ACC112 (cell line): Measurements from ENCODE around the gene STX8.
A peak's percentile ranks its signal among the peaks of the same experiment; 100 is the strongest.
"Not testable (repeated sequence)": the region's sequence is repeated elsewhere in the genome, so short reads cannot be mapped to it uniquely, and the experiment has no call there.

Experiments used
- H2AFZ ChIP-seq: fragments of 200-600 bp; sonication (generic); one replicate; pipeline ENCODE4 v1.6.0; 2017; ENCODE audit warnings: antibody characterized with exemption, low read length; ENCODE audit not compliant: unreplicated experiment
- H3K27ac ChIP-seq: fragments of 200-600 bp; sonication (generic); 2 replicates; pipeline ENCODE4 v1.5.1; 2014; ENCODE audit warnings: low read depth, mild to moderate bottlenecking, antibody characterized with exemption, low read length, moderate library complexity
- H3K27me3 ChIP-seq: fragments of 200-600 bp; sonication (generic); 2 replicates; pipeline ENCODE4 v1.6.1; 2014; ENCODE audit warnings: mild to moderate bottlenecking, antibody characterized with exemption, low read length, moderate library complexity, mixed read lengths; ENCODE audit not compliant: insufficient read depth
- H3K36me3 ChIP-seq: fragments of 200-600 bp; sonication (generic); 2 replicates; pipeline ENCODE4 v1.6.1; 2016; ENCODE audit warnings: mild to moderate bottlenecking, antibody characterized with exemption, low read length, moderate library complexity, mixed read lengths; ENCODE audit not compliant: insufficient read depth
- H3K4me1 ChIP-seq: fragments of 200-600 bp; sonication (generic); one replicate; pipeline ENCODE4 v1.6.1; 2016; ENCODE audit warnings: low read length, mixed read lengths; ENCODE audit not compliant: insufficient read depth, unreplicated experiment, control insufficient read depth
- H3K4me3 ChIP-seq: fragments of 200-600 bp; sonication (generic); 2 replicates; pipeline ENCODE4 v1.5.1; 2014; ENCODE audit warnings: mild to moderate bottlenecking, low read depth, low read length
- H3K79me2 ChIP-seq: fragments of 200-600 bp; sonication (generic); one replicate; pipeline ENCODE4 v1.6.0; 2016; ENCODE audit warnings: low read length; ENCODE audit not compliant: control insufficient read depth, unreplicated experiment, insufficient read depth

The STX8 gene

DNA sequence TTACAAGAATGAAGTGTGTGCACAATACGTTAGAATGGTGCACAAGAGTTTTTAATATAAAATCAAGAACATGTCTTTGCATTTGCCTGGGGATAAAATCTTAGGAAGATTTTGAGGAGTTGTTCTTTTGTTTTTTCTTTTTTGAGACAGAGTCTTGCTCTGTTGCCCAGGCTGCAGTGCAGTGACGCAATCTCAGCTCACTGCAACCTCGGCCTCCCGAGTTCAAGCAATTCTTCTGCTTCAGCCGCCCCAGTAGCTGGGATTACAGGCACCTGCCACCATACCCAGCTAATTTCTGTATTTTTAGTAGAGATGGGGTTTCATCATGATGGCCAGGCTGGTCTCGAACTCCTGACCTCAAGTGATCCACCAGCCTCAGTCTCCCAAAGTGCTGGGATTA is 128.3 kb downstream of the STX8 start:
- not testable (repeated sequence) for H3K36me3 ChIP-seq, H3K4me3 ChIP-seq, H3K27me3 ChIP-seq, H3K4me1 ChIP-seq, H2AFZ ChIP-seq, H3K79me2 ChIP-seq, H3K27ac ChIP-seq

DNA sequence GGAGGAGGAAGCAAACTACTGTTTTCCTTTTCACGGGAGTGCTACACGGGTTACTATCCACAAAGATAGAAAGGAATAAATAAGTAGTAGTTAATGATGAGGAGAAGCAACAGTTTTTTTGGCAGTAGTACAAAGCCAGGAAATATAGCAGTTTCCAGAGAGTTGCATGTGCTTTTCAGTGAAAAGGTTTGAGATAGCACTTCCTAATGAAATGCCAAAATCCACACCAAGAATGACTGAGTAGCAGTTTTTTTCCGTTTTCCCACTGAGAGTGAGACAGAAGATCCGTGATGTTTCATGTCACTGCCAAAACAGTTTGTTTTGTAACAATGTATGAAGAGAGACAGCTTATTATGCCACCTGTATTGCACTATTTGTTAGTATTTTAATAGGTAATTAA is 129.1 kb downstream of the STX8 start:
- Histone ChIP-seq H2AFZ (no peak overlapping the region), H3K27ac (no peak overlapping the region), H3K27me3 (no peaks in the 10 kb centered on the region), H3K36me3 (no peaks in the 10 kb centered on the region), H3K4me1 (no peaks in the 10 kb centered on the region), H3K4me3 (no peak overlapping the region), H3K79me2 (no peaks in the 10 kb centered on the region)

DNA sequence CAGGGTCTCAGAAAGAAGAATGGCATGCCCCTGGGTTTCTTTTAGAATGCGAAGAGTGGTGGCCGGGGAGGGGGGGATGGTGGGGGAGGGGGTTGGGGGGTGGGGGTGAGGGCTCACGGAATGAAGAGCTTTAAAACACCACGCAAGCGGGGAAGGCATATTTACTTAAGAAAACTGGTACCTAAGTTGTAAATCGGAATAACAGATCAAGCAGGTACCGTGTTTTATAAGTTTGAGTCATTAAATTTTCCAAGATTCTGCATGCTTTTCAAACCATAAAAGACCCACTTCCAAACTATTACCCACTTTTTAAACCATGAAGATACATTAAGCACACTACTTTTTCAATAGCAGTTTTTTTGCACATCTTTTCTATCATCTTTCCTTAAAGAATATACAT is 130.2 kb downstream of the STX8 start:
- no peak overlapping the region for H3K27ac ChIP-seq
- H3K4me1 ChIP-seq: no peaks in the 10 kb centered on the region
- H2AFZ ChIP-seq: no peak overlapping the region
- H3K36me3 ChIP-seq: no peaks in the 10 kb centered on the region
- H3K79me2 ChIP-seq: no peaks in the 10 kb centered on the region
- no peak overlapping the region for H3K4me3 ChIP-seq
- no peaks in the 10 kb centered on the region for H3K27me3 ChIP-seq

DNA sequence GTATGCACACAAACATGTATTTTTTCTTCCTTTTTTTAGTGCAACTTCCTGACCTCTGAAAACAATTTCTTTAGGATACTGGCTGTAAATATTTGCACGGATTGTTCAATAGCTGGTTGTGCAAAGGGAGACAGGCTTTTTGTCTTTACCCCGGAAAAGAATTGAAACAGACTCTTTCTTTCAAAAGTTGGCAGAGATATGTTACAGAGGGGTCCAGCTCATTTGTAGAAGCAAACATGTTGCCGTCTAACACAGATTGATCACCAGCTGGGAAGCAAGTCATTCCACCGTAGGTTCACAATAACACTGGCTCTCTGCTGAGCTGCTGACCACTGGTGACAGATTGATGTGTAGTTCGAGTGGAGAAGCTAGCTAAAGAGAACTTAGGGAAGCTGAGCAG is 130.9 kb downstream of the STX8 start:
- Histone ChIP-seq H3K4me1 (no peaks in the 10 kb centered on the region), H3K36me3 (no peaks in the 10 kb centered on the region), H3K79me2 (no peaks in the 10 kb centered on the region), H3K4me3 (no peak overlapping the region), H2AFZ (no peak overlapping the region), H3K27ac (no peak overlapping the region), H3K27me3 (no peaks in the 10 kb centered on the region)

DNA sequence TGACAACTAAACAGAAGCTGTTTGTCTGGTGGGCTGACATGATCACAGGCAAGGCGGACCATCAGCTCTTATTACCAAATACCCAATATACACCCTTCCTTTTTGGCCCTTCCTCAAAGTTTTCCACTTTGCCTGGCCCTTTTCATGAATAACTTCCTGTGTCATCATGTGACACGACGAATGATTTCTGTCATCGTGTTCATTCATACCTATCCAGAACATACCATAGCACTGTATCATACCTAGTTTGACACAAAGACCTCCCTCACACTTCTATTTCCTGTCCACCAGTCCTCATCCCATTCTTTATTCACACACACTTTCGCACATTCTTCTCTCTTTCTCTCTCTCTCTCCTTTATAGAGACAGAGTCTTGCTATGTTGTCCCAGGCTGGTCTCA is 131.8 kb downstream of the STX8 start:
- H3K27ac ChIP-seq: no peak overlapping the region
- no peaks in the 10 kb centered on the region for H3K79me2 ChIP-seq
- no peak overlapping the region for H2AFZ ChIP-seq
- no peaks in the 10 kb centered on the region for H3K36me3 ChIP-seq
- H3K4me3 ChIP-seq: no peak overlapping the region
- H3K27me3 ChIP-seq: no peaks in the 10 kb centered on the region
- H3K4me1 ChIP-seq: no peaks in the 10 kb centered on the region

DNA sequence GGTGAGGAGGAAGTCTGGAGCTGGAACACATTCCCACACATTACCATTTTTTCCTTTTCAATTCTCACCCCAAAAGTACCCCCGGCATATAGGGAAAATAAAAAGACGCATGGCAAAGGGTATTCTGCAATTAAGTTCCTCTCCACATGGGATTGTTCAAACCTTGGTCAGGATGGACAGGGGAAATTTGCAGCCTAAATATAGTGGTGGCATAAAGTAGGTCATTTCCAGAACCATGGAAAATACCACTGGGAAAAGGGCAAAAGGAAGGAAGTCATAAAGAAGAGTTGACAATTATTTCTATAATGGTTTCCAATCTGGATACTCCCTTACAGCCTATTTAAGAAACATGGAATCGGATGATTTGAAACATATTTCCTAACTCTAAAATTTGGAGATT is 135.8 kb downstream of the STX8 start:
- no peaks in the 10 kb centered on the region for H3K36me3 ChIP-seq

DNA sequence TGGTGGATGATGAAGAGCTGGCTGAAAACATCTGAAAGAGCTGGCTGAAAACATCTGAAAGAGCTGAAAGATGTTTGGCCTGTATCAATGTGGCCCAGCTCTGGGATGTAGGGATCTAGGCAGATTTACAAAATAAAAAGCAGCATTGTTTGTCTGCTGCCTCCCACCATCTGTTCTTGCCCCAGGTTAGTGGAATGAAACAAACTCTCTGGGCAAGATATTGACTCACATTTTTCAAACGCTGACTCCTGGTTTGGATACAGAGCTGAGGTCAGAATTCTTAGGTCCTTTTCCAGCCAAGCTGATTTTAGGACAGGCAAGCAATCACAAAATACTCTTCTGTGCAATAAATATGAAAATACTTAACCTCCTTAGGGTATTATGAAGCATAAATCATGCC is 139.0 kb downstream of the STX8 start:
- H3K27ac ChIP-seq: no peak overlapping the region

More for the DNA sequence above, 135.8 kb downstream of the STX8 start:
- H3K79me2 ChIP-seq: no peaks in the 10 kb centered on the region
- no peaks in the 10 kb centered on the region for H3K27me3 ChIP-seq
- H3K4me1 ChIP-seq: no peaks in the 10 kb centered on the region
- no peak overlapping the region for H3K4me3 ChIP-seq
- H3K27ac ChIP-seq: no peak overlapping the region
- no peak overlapping the region for H2AFZ ChIP-seq

DNA sequence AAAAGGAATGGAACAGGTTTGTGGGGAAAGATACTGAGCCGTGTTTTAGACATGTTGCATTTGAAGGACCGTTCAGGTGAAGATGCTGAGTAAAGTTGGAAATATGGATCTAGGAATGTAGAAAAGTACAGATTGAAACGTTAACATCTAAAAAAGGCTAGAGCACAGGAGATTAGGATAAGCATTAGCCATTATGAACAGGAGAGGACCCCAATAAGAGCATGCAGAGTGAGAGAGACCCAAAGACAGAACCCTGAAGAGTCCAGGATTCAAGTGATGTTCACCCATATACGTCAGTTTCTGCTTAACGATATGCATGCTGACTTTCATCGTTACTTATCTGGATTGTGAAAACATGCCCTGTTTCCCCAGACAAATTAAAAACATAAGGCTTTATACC is 140.5 kb downstream of the STX8 start:
- Histone ChIP-seq H3K79me2 (no peaks in the 10 kb centered on the region), H3K27me3 (no peaks in the 10 kb centered on the region), H3K36me3 (no peaks in the 10 kb centered on the region), H3K4me1 (peaks cover 4% of the 10 kb centered on the region), H2AFZ (no peak overlapping the region), H3K4me3 (no peak overlapping the region), H3K27ac (no peak overlapping the region)

More for the DNA sequence above, 139.0 kb downstream of the STX8 start:
- Histone ChIP-seq H3K36me3 (no peaks in the 10 kb centered on the region), H3K4me1 (peaks cover 4% of the 10 kb centered on the region), H3K4me3 (no peak overlapping the region), H3K79me2 (no peaks in the 10 kb centered on the region), H3K27me3 (no peaks in the 10 kb centered on the region), H2AFZ (no peak overlapping the region)

DNA sequence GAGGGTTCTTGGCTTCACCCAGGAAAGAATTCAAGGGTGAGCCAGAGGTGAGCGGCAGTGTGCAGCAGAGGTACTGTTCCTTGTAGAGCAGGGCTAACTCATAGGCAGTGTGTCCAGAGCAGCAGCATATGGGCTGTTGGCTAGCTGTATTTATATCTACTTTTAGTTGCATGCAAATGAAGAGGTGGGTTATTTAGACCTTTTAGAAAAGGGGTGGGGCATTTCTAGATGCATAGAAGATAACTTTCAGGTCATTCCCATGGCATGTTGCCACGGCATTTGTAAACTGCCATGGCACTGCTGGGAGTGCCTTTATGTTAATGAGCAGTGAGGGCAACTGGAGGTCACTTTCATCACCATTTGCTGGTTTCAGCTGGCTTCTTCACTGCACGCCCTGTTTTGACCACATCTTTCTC is 141.0 kb downstream of the STX8 start:
- Histone ChIP-seq H3K27me3 (no peaks in the 10 kb centered on the region), H3K79me2 (no peaks in the 10 kb centered on the region), H3K36me3 (no peaks in the 10 kb centered on the region), H3K4me1 (peaks cover 4% of the 10 kb centered on the region), H2AFZ (no peak overlapping the region), H3K4me3 (no peak overlapping the region), H3K27ac (no peak overlapping the region)

DNA sequence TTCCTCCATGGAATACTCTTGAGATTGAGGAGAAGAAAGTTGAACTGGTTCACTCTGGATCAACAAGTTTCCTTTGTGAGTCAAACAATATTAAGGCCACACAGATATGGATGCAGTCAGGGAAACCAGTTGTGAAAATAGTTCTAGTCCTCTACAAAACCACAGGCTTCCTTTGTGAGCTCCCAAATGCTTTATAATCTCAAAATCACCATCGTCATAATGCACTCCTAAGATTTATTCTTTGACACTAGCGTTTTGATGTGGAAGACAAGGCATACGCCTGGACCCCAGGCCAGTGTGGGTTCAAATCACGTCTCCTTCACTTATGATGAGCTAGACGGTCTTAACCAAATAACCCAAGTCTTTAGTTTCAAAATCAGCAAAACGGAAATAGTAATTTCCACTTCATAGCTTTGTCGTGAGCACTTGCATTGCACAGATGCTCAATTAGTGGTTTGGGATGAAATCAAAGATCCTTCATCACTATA is 142.6 kb downstream of the STX8 start:
- Histone ChIP-seq H3K27ac (peak overlapping the region; percentile 53; the same call in 1 of the 2 replicates), H3K4me3 (peak overlapping the region; percentile 37)

DNA sequence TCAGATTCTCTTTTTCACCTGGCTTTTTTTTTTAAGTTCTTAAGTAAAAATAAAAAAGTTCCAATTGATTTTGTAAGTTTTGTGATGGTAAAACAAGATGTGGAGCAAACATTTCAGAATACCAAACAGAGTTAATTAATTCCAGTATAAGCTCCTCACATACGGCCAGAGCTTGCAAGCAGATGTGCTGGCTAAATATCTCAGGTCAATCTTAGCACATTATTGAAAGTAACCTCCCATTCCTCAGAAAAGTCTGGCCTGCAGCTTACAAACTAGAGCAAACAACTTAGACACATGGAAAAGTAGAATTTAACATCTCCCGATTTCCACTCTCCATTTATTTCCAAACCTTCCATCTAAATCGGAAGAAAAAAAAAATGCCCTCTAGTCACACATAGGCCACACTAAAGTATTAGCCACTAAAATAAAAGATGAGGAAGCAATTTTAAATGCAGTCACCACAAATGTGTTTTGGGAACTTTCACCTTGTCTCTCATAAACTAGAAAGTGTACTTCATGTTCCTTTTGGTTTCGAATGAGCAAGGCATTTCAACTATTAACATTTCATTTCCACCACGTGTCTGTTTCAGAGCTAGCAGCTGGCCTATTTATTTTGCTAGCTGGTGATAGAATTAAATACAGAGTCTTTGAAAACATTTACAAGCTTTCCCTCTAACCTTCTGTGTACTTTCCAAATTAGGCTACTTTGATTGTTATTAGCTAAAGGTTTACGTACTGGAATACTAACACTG is 143.3 kb downstream of the STX8 start:
- no peaks in the 10 kb centered on the region for H3K36me3 ChIP-seq
- H3K4me3 ChIP-seq: peak overlapping the region; percentile 37; the same call in 1 of the 2 replicates
- peak overlapping the region; percentile 53; the same call in 1 of the 2 replicates for H3K27ac ChIP-seq
- H3K79me2 ChIP-seq: no peaks in the 10 kb centered on the region
- H3K27me3 ChIP-seq: no peaks in the 10 kb centered on the region
- peaks cover 4% of the 10 kb centered on the region for H3K4me1 ChIP-seq
- peak overlapping the region; percentile 73 for H2AFZ ChIP-seq

More for the DNA sequence above, 142.6 kb downstream of the STX8 start:
- Histone ChIP-seq H2AFZ (peak overlapping the region; percentile 73), H3K79me2 (no peaks in the 10 kb centered on the region), H3K27me3 (no peaks in the 10 kb centered on the region), H3K36me3 (no peaks in the 10 kb centered on the region), H3K4me1 (peaks cover 4% of the 10 kb centered on the region)
